ENCODE data around the gene DDX25. TPM values are rescaled to one million over a fixed set of nuclear protein-coding genes. Genes with fewer than 3 reads are reported as not detected.

DDX25 gene
- total RNA-seq, 1 donor from 2014 or later = 2.3 TPM

DNA sequence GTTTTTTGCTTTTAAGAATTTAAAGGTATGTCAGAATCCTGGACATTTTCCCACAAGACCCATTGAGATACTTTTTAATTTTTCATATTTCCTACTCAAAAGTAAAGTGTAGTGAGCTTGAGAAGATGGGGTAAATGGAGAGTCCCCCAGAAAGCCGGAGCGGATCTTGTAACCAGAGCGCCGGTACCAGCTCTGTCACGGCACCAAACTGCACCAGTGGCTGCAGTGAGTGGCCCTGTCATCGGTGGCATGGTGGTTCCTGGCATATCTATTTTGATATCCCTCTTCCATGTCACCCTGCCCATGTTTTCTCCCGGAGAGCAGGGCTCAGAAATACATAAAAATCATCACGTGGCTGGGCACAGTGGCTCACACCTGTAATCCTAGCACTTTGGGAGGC lies 19.3 kb downstream of the DDX25 start:
- Mint-ChIP-seq H3K9me3 (no peaks in the 10 kb centered on the region), H3K27ac (ENCODE audit: unreplicated experiment) (no peak overlapping the region), H3K36me3 (ENCODE audit: low read depth) (no peaks in the 10 kb centered on the region), H3K27me3 (ENCODE audit: low read depth) (peaks cover 32% of the 10 kb centered on the region), H3K4me3 (no peak overlapping the region), H3K4me1 (no peaks in the 10 kb centered on the region)
- DNase-seq (ENCODE audit: low read depth, low spot score) = no peak
- no peak for TF ChIP-seq CTCF (conservative IDR thresholded peaks at IDR 0.05)

DNA sequence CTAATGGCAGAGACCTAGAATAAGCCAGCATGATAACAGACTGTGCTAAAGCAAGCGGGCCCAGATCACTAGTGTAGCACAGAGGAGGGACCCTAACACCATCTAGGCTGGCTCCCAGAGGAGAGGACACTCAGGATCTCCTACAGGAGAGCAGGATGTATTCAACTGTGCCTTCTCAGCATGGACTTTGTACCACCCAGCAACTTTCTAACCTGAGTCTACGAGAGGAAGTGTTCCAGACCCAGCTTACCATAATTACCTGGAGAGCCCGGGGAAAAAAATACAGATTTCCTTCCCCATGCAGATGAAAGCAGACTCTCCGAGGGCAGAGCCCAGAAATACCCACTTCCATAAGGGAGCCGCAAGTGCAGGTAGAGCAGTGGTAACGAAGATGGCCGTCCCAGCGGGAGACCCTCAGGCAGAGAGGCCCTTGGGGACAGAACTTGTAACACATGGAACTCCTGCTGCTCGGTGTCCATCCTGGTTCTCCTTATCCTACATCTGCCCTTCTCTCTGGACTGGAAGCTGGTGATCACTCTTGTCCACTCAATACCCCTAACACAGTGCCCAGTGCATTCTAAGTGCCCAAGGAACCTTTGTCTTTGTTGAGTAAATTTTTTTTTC lies 20.2 kb downstream of the DDX25 start:
- Mint-ChIP-seq H3K27ac (ENCODE audit: unreplicated experiment) (no peak overlapping the region), H3K9me3 (no peaks in the 10 kb centered on the region), H3K27me3 (ENCODE audit: low read depth) (peaks cover 24% of the 10 kb centered on the region), H3K4me3 (no peak overlapping the region), H3K4me1 (no peaks in the 10 kb centered on the region), H3K36me3 (ENCODE audit: low read depth) (no peaks in the 10 kb centered on the region)
- no peak for DNase-seq (ENCODE audit: low read depth, low spot score)
- no peak for TF ChIP-seq CTCF (conservative IDR thresholded peaks at IDR 0.05)

GRCh38 chr11:125925247-125925740 lies 21.0 kb downstream of the DDX25 start:
- H3K9me3 Mint-ChIP-seq = no peaks in the 10 kb centered on the region
- TF ChIP-seq CTCF (conservative IDR thresholded peaks at IDR 0.05) = no peak
- H3K4me3 Mint-ChIP-seq = no peak overlapping the region
- no peak for DNase-seq (ENCODE audit: low read depth, low spot score)
- no peaks in the 10 kb centered on the region for H3K4me1 Mint-ChIP-seq
- no peaks in the 10 kb centered on the region for H3K36me3 Mint-ChIP-seq (ENCODE audit: low read depth)
- H3K27ac Mint-ChIP-seq (ENCODE audit: unreplicated experiment) = no peak overlapping the region
- peaks cover 23% of the 10 kb centered on the region for H3K27me3 Mint-ChIP-seq (ENCODE audit: low read depth)

- no peak for DNase-seq (ENCODE audit: low read depth, low spot score)
- H3K9me3 Mint-ChIP-seq = no peaks in the 10 kb centered on the region
- no peak for TF ChIP-seq CTCF (conservative IDR thresholded peaks at IDR 0.05)
- no peak overlapping the region for H3K27ac Mint-ChIP-seq (ENCODE audit: unreplicated experiment)
- H3K36me3 Mint-ChIP-seq (ENCODE audit: low read depth) = no peaks in the 10 kb centered on the region
- peaks cover 23% of the 10 kb centered on the region for H3K27me3 Mint-ChIP-seq (ENCODE audit: low read depth)
- H3K4me1 Mint-ChIP-seq = no peaks in the 10 kb centered on the region
- no peak overlapping the region for H3K4me3 Mint-ChIP-seq
Measured at GRCh38 chr11:125925804-125926203, 21.5 kb downstream of the DDX25 start.

DNA sequence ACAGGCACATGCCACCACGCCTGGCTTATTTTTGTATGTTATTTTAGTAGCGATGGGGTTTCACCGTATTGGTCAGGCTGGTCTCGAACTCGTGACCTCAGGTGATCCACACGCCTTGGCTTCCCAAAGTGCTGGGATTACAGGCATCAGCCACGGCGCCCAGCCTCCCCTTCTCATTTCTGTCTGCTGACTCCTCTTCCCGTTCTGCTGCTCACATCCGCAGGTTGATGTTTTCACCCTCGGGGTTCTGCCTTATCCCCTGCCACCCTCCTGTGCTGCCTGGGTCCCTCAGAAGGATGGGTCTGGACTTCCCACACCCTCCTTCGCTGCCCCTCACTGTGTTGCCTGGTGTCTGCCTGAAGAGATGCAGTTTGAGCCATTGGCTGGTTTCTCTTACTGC lies 22.4 kb downstream of the DDX25 start:
- Mint-ChIP-seq H3K4me1 (no peaks in the 10 kb centered on the region), H3K36me3 (ENCODE audit: low read depth) (no peaks in the 10 kb centered on the region), H3K4me3 (no peak overlapping the region), H3K9me3 (no peaks in the 10 kb centered on the region), H3K27me3 (ENCODE audit: low read depth) (peaks cover 22% of the 10 kb centered on the region), H3K27ac (ENCODE audit: unreplicated experiment) (no peak overlapping the region)
- TF ChIP-seq CTCF (conservative IDR thresholded peaks at IDR 0.05) = no peak
- DNase-seq (ENCODE audit: low read depth, low spot score) = no peak

All from neural crest cell (in vitro differentiated cells).